ENCODE data around the gene LRP6. TPM values are rescaled to one million over a fixed set of nuclear protein-coding genes. Genes with fewer than 3 reads are reported as not detected.
A peak's percentile ranks its signal among the peaks of the same experiment; 100 is the strongest.

Gene LRP6
- total RNA-seq, 1 donor from 2014 or later: 18.7 TPM

- no peak for TF ChIP-seq CTCF (IDR thresholded peaks at IDR 0.05; ENCODE audit: borderline replicate concordance)
- no peaks in the 10 kb centered on the region for H3K36me3 ChIP-seq
- no peaks in the 10 kb centered on the region for H3K27me3 ChIP-seq (ENCODE audit: low read depth)
- H3K27ac ChIP-seq (replicated peaks): no peak overlapping the region
- H3K4me3 ChIP-seq: no peak overlapping the region
- no peak for DNase-seq
- intact Hi-C loops (cut with micrococcal nuclease): no loop called here
- H3K9me3 ChIP-seq (replicated peaks): peaks cover 22% of the 10 kb centered on the region
- H3K4me1 ChIP-seq: no peaks in the 10 kb centered on the region
These were observed 6.6 kb upstream of the LRP6 start for GRCh38 chr12:12273291-12273957.

- peaks cover 1% of the 10 kb centered on the region for H3K4me1 ChIP-seq
- DNase-seq: no peak
- H3K27ac ChIP-seq (replicated peaks): no peak overlapping the region
- no peaks in the 10 kb centered on the region for H3K27me3 ChIP-seq (ENCODE audit: low read depth)
- H3K9me3 ChIP-seq (replicated peaks): peaks cover 17% of the 10 kb centered on the region
- H3K4me3 ChIP-seq: no peak overlapping the region
- H3K36me3 ChIP-seq: no peaks in the 10 kb centered on the region
- no peak for TF ChIP-seq CTCF (IDR thresholded peaks at IDR 0.05; ENCODE audit: borderline replicate concordance)
- intact Hi-C loops (cut with micrococcal nuclease): no loop called here
These were observed 6.0 kb upstream of the LRP6 start for GRCh38 chr12:12272869-12273268.

- no peaks in the 10 kb centered on the region for H3K27me3 ChIP-seq (ENCODE audit: low read depth)
- no peaks in the 10 kb centered on the region for H3K9me3 ChIP-seq (replicated peaks)
- no peak for TF ChIP-seq CTCF (IDR thresholded peaks at IDR 0.05; ENCODE audit: borderline replicate concordance)
- intact Hi-C loops (cut with micrococcal nuclease): no loop called here
- no peaks in the 10 kb centered on the region for H3K36me3 ChIP-seq
- no peak overlapping the region for H3K27ac ChIP-seq (replicated peaks)
- H3K4me3 ChIP-seq: no peak overlapping the region
- H3K4me1 ChIP-seq: peaks cover 25% of the 10 kb centered on the region
- no peak for DNase-seq
These were observed 3.4 kb upstream of the LRP6 start for GRCh38 chr12:12270226-12270625.

GRCh38 chr12:12267742-12268200 is 927 bp upstream of the LRP6 start:
- Histone ChIP-seq H3K4me1 (peaks cover 41% of the 10 kb centered on the region), H3K4me3 (peak overlapping the region; percentile 89), H3K36me3 (no peaks in the 10 kb centered on the region), H3K27me3 (ENCODE audit: low read depth) (no peaks in the 10 kb centered on the region), H3K27ac (replicated peaks) (peak overlapping the region; percentile 100), H3K9me3 (replicated peaks) (no peaks in the 10 kb centered on the region)
- TF ChIP-seq CTCF (IDR thresholded peaks at IDR 0.05; ENCODE audit: borderline replicate concordance): no peak
- DNase-seq: no peak
- intact Hi-C loops (cut with micrococcal nuclease): no loop called here

- Histone ChIP-seq H3K9me3 (replicated peaks) (no peaks in the 10 kb centered on the region), H3K4me1 (peaks cover 41% of the 10 kb centered on the region), H3K4me3 (peak overlapping the region; percentile 89), H3K27ac (replicated peaks) (peak overlapping the region; percentile 100), H3K27me3 (ENCODE audit: low read depth) (no peaks in the 10 kb centered on the region), H3K36me3 (no peaks in the 10 kb centered on the region)
- peak; percentile 16 for DNase-seq
- intact Hi-C loops (cut with micrococcal nuclease): no loop called here
- no peak for TF ChIP-seq CTCF (IDR thresholded peaks at IDR 0.05; ENCODE audit: borderline replicate concordance)
These were observed 413 bp downstream of the LRP6 start for GRCh38 chr12:12266389-12266872.
